Measurements from ENCODE around the gene SLFNL1. TPM values are rescaled to one million over a fixed set of nuclear protein-coding genes. Genes with fewer than 3 reads are reported as not detected.
A peak's percentile ranks its signal among the peaks of the same experiment; 100 is the strongest.

SLFNL1 gene
- total RNA-seq, 1 donor from 2014 or later, result 0.30 TPM

DNA sequence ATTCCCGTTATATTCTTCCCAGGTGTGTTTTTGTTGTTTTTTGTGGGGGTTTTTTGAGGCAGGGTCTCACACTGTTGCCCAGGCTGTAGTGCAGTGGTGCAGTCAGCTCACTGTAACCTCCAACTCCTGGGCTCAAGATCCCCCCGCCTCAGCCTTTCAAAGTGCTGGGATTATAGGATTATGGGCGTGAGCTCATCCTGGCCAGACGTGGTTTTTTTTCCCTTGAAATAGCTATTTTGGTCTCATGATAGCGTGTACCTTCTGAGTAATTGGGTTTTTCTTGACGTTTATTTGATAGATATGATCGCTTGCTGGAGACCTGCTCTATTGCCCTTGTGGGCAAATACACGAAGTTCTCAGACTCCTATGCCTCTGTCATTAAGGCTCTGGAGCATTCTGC lies 24.4 kb downstream of the SLFNL1 start:
- DNase-seq (ENCODE audit: low spot score), result no peak
- intact Hi-C loops (cut with DNase I), result no loop called here

DNA sequence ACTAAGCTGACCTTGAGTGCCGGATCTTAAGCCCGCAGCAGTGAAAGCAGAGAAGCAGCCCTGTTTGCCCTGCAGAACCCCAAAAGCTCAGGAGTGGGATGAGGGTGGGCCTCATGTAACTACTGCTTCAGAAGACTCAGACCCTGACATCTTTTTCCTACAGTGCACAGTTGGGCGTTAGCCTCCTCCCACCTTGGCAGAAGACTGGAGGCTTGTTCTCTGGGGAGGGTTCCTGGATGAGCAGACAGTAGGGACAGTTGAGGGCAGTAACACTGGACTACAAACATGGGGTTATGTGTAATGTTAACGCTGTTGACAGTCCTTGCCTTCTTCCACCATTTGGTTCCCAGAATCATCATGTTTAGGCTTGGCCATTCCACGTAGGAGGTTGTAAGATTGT lies 32.5 kb downstream of the SLFNL1 start:
- DNase-seq (ENCODE audit: low spot score), result no peak
- intact Hi-C loops (cut with DNase I), result no loop called here

DNA sequence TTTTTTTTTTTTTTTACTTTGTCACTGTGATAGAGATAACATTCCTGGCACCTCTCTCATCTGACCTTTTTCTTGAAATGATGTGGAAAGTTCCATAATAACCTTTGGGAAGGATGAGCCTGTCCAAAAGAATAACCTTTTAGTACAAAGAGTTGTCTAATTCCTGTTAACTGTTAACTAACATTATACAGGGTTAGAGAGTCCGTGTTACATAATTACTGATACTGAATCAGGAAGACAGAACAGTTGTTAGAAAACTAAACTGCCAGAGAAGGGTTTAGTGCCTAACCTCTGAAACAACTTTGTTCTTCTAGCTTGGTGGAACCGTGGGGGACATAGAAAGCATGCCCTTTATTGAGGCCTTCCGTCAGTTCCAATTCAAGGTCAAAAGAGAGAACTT lies 33.2 kb downstream of the SLFNL1 start:
- no peak for DNase-seq (ENCODE audit: low spot score)
- intact Hi-C loops (cut with DNase I), result no loop called here

DNA sequence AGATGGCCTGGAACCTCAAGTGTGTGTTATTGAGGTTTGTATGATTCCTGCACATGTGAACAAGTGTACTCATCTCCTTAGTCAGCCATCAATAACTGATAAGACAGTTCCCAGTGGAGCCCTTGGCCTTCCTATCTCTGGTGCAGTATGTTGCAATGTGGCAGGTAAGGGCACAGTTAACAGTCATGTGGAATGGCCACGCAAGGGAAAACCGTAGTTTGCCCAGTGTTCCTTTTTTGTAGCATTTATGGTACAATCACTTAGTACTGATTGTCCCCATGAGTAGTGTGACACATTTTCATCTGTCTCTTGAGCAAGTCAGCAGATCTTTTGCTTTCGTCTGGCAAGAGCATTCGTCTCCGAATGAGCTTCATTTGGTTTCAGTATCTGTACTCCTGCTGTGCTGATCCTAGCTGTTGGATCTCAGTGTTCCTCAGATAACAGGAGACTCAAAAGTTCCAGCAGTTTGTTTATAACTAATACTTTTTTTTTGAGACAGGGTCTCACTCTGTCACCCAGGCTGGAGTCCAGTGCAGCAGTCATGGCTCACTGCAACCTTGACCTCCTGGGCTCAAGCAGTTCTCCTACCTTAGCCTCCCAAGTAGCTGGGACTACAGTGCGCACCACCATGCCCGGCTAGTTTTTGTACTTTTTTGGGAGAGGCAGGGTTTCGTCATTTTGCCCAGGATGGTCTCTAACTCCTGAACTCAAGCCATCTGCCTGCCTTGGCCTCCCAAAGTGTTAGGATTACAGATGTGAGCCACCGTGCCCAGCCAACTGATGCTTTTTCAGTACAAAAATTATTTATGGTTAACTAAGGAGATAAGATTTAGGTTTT lies 33.9 kb downstream of the SLFNL1 start:
- DNase-seq (ENCODE audit: low spot score), result no peak
- intact Hi-C loops (cut with DNase I), result no loop called here

DNA sequence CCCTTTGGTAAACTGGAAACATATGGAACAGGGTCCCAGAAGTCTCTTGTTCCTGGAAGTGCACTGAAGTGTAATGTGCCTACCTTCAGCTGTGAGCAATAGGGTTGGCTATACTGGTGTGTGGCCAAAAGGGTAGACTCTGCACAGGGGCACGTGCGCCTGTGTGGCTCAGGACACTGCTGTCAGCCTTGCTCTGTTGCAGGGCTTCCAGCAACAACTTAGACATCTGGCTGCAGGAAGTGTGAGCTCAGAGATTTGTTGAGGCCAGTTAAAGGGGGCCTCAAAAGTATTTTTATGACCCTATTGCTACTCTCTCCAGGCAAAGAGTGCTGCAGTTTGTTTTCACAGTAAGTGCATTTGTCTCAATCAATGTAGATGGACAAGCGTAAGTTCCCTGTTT lies 34.6 kb downstream of the SLFNL1 start:
- DNase-seq (ENCODE audit: low spot score), result no peak
- intact Hi-C loops (cut with DNase I), result no loop called here

DNA sequence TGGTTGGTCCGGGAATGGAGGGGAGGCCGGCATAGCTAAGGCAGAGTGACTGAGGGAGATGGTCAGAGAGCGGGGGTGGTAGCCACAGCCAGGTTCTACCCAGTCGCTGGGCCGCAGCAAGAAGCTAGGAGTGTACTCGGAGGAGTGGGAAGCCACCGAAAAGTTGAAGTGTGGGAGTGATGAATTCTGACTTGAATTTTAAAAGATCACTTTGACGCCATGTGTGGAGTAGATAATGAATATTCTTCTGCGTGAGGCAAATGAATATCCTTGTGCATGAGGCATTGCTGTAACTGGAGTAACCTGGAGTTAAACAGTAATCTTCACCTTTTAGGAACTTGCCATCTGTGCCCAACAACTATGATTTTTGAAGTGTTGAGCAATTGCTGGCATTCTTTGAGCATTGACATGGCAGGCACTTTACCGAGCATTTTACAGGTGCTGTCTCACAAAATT lies 35.2 kb downstream of the SLFNL1 start:
- DNase-seq (ENCODE audit: low spot score), result no peak
- intact Hi-C loops (cut with DNase I), result no loop called here

DNA sequence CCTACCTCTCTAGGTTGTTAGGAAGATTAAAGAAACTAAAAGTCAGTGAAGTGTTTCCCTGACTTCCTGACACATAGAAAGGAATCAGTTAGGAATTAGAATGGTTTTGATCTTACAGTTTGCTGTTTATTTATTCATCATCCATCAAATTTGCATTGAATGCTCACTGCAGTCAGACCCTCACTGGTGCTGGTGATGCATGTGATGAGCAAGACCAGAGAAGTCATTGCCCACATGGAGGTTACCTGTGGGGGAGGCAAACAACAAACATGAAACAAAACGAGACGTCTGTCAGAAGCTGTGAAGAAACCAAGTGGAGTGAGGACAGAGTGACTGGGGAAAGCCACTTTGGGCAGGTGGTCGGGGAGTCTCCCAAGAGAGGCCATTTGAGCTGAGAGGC lies 35.6 kb downstream of the SLFNL1 start:
- intact Hi-C loops (cut with DNase I), result no loop called here

DNA sequence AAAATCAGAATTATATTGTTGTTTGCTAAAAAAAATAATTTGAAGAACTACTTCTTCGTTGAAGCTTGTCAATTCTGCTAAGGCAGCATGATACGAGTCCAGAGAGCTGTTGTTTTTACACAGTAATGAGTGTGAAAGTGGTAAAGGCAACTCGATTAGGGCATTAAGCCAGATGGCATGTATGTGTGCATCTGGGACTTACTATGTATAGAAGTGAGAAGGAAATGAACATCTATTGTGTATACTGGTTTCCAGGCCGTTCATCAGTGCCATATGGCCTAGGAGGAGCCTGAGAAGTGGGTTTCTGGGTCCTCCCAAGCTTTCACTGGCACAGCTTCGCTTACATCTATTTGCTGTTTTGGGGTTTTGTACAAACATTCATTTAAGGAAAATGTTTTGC lies 36.4 kb downstream of the SLFNL1 start:
- DNase-seq (ENCODE audit: low spot score), result no peak
- intact Hi-C loops (cut with DNase I), result no loop called here

More for the DNA sequence above, 35.6 kb downstream of the SLFNL1 start:
- DNase-seq (ENCODE audit: low spot score), result no peak

DNA sequence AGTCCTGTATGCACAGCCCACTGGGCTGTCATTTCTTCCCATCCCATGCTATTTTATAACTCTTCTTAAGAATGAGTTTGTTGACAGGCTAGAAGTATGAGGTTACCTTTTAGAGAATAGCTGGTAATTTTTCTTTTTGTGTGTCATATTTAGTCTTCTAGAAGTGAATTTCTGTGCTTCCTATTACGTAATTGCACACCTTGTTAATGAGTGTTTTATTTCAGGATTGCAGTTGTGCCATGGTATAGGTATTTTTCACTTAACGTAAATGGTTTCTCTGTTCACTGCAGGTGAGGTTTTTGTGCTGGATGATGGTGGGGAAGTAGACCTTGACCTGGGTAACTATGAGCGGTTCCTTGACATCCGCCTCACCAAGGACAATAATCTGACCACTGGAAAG lies 37.0 kb downstream of the SLFNL1 start:
- intact Hi-C loops (cut with DNase I), result loop anchor here (5.0 kb wide), 1 partner anchor 118 kb away; no protein-coding TSS in a partner anchor
- DNase-seq (ENCODE audit: low spot score), result no peak

DNA sequence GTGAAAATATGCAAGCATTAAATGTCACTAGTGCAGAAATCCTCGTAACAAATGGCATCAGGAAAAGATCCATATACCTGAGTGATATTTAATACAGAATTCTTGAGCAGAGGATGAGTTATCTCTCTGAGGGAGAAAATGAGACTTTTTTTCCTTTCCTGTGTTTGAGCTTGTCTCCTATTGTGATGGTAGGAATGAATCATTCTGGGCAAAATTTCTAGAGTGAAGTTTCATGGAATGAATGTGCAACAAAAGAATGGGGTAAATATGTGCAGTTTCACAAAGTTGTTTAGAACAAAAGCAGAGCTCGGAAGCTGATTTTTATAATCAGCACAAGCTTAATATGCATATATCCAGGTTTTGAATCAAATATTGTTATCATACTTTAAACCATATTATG lies 37.5 kb downstream of the SLFNL1 start:
- DNase-seq (ENCODE audit: low spot score), result no peak
- intact Hi-C loops (cut with DNase I), result loop anchor here (5.0 kb wide), 1 partner anchor 118 kb away; no protein-coding TSS in a partner anchor

DNA sequence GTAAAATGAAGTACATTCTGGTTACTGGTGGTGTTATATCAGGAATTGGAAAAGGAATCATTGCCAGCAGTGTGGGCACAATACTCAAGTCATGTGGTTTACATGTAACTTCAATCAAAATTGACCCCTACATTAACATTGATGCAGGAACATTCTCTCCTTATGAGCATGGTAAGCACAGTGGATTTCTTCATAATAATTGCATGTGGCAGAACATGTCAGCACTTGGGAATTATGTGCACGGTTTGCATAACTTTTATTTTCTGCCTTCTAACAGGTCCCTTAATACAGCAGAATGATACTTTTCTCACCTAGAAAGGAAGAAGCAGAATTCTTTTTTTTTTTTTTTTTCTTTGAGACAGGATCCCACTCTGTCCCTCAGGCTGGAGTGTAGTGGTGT lies 38.2 kb downstream of the SLFNL1 start:
- intact Hi-C loops (cut with DNase I), result loop anchor here (5.0 kb wide), 1 partner anchor 119 kb away; no protein-coding TSS in a partner anchor
- no peak for DNase-seq (ENCODE audit: low spot score)

DNA sequence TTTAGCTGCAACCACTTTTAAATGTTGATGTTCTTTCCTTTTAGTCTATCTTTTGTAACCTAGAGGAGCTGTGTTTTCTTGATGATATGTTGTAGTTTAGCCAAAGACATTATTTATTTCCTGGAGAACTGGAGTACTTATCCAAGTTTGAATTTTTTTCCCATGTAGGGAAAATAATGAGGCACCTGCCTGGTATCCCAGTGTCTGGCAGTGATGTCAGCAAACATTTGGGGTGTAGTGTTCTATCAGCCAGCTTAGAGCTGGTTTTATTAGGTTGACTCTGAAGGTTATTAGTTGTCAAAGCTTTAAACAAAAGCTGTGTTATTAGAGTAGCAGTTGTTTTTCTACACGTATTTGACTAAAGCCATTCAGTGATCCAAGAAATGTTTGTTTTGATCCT lies 38.8 kb downstream of the SLFNL1 start:
- intact Hi-C loops (cut with DNase I), result loop anchor here (5.0 kb wide), 1 partner anchor 120 kb away; no protein-coding TSS in a partner anchor
- no peak for DNase-seq (ENCODE audit: low spot score)

DNA sequence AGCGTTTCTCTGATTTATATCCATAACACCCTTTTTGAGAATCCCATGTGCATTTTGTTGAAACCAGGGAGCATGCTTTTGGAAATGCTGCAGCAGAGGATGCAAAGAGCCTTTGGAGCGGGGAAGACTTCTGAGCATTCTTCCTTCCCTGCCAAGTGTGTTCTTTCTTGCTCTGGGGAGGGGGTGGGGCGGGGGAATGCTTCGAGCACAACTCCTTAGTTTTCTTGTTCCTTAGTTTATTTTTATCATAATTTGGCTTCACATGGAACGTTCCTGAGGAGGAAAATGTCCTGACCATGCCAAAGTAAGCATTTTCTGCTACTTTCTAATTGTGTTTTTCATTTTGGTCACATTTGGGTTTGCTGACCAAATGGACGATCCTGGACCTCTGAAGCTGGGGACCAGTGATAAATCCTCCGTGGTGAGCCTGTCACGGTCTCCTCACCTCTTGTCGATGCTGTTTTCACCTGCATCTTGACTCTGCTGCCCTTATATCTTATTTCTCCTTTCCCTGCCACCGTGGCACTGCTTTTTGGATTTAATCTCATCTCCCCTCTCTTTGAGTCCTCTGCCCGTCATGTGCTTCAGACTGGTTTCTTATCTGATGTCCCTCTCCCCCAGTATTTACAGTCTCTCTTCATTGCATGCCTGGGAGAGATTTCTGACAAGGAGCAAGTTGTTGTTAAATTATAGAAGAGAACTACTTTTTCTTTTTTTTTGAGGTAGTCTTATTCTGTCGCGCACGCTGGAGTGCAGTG lies 39.7 kb downstream of the SLFNL1 start:
- intact Hi-C loops (cut with DNase I), result loop anchor here (5.0 kb wide), 1 partner anchor 120 kb away; no protein-coding TSS in a partner anchor
- DNase-seq (ENCODE audit: low spot score), result no peak

DNA sequence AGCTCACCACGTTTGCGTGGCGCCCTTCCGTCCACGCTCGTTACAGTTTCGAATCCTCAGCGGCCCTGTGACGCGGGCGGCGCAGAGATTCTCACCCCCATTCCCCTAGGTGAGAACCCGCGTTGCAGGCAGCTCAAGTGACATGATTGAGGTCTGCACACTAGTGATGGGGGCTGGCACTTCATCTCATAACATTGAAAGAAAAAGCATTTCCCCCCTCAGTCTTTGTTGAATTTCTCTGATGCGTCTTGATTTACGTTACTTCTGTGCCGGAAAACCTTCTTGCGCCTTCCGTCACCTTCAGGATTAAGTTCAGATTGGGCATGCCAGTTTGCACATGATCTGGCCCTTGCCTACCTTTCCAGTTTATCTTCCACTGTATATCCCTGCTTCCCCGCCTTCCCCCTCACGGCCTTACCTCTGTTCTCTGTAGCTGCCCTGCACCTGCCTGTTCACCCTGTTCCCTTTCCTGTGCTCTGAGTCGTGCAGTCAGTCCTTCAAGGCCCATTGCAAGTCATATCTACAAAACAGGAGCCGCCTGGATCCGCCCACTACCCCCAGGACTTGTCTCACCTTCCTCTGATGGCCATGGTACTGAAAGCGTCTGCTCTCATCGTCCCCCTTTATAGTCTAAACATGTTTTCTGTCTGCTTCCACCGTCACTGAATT lies 40.9 kb downstream of the SLFNL1 start:
- DNase-seq (ENCODE audit: low spot score), result no peak
- intact Hi-C loops (cut with DNase I), result loop anchor here (5.0 kb wide), 1 partner anchor 122 kb away; no protein-coding TSS in a partner anchor

DNA sequence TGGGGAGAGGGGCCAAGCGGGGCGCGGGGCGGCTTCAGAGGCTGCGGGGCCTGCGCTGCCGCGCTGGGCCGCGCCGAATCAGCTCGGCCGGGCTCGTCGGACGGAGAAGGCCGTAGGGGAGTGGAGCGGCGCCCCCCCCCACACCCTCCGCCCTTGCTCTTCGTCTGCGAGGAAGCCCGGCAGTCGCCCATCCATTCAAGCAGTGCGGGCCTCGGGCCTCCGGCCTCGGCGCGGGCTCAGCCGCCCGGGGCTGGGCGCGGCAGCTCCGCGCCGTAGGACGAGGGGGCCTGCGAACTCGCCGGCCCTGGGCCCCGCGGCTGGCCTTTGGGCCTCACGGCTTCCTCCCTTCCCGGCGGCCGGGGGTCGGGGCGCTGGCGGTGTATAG lies 41.5 kb downstream of the SLFNL1 start:
- no peak for DNase-seq (ENCODE audit: low spot score)
- intact Hi-C loops (cut with DNase I), result loop anchor here (5.0 kb wide), 1 partner anchor 122 kb away; no protein-coding TSS in a partner anchor

DNA sequence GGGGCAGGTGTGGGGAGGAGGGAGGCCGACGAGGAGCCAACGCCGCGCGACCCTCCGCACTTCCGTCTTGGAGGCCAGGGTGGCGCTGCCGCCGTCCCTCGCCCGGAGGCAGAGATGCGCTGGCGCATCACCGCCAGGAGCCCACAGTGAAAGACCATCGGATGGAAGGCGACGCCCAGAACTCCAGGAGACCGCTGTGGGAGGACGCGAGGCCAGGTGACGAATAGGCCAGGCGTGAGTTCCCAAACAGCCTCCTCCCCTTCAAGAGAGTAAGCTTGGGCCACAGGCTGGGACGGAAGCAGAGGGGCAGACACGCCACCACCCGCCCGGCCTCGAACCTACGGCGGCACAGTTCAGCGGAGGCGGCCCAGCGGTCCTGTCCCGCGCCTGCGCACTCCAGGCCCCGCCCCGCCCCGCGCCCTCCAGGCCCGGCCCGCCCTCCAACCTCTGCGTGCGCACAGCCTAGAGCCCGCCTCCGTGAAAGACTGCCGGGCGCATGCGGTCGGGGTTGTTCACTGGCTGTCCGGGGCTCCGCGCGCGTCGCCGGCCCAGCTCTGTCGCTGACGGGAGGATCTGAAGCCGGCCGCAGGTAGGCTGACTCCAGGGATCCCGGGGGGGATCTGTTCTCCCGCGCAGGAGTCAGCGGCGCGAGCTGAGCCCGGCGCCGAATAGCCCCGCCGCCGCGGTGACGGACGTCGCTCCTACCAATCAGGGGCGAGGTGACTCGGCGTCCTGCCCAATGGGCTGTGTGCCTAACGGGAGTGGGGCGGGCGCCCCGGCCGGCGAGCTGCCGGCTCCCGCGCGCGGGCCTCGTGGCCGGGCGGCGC lies 42.1 kb downstream of the SLFNL1 start, which contains the start of gene CTPS1:
Gene CTPS1, plus strand, starts transcription at position 456 of the 827 bp plus-strand sequence. CDS start 3,595 bp downstream, outside the sequence.
- peak; percentile 98 for DNase-seq (ENCODE audit: low spot score)
- intact Hi-C loops (cut with DNase I), result loop anchor here (5.0 kb wide), 1 partner anchor 123 kb away; no protein-coding TSS in a partner anchor

DNA sequence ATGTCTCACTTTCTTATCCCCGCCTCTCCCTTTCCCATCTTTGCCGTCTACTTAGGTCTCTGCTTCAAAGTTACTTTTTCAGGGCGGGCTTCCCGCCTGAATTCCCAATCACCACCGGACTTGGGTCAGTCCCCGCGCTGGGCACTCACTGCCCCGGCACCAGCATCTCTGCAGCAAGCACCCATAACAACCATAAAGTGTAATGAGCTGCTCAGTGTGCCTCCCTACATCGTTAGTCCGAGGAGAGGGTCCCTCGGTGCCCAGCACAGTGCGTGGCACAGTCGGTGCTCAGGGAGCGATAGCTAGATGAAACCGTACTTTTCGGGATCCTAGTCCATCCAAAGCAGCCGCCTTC lies 42.7 kb downstream of the SLFNL1 start:
- intact Hi-C loops (cut with DNase I), result no loop called here
- no peak for DNase-seq (ENCODE audit: low spot score)

DNA sequence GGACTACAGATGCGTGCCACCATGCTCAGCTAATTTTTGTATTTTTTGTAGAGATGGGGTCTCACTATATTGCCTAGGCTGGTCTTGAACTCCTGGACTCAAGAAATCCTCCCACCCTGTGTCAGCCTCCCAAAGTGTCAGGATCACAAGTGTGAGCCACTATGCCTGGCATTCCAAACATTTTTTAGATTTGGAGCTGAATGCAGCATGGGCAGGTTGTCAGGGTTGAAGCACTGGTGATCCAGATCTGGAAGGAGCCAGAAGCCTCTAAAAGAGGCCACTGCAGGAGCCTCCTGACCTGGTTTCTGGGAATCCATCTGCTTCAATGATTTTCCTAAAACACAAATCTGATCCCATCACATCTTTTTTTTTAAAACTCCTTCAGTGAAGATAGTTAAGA lies 43.8 kb downstream of the SLFNL1 start:
- intact Hi-C loops (cut with DNase I), result no loop called here

More for the DNA sequence above, 43.8 kb downstream of the SLFNL1 start:
- DNase-seq (ENCODE audit: low spot score), result no peak

All from cardiac septum (tissue), 1 donor.